Large intestine (tissue), 3 donors: ENCODE results near the gene FAM184A. TPM values are rescaled to one million over a fixed set of nuclear protein-coding genes. Genes with fewer than 3 reads are reported as not detected.
A peak's percentile ranks its signal among the peaks of the same experiment; 100 is the strongest.

Source experiments
- DNase-seq, 2 donors: peaks; one replicate each; pipeline versions ENCODE4 v3.0.0 to v3.0.0-alpha.2; 2013
- H3K27ac ChIP-seq: one replicate; pipeline ENCODE4 v1.5.1; 2013; ENCODE audit warnings: low read length
- H3K27me3 ChIP-seq: 2 replicates; pipeline ENCODE4 v1.6.1; 2013; ENCODE audit warnings: low read length; ENCODE audit not compliant: control insufficient read depth, insufficient read depth
- H3K36me3 ChIP-seq: 2 replicates; pipeline ENCODE4 v1.6.1; 2013; ENCODE audit warnings: low read length; ENCODE audit not compliant: control insufficient read depth, insufficient read depth
- H3K4me1 ChIP-seq: one replicate; pipeline ENCODE4 v1.6.1; 2013; ENCODE audit warnings: low read length; ENCODE audit not compliant: control insufficient read depth, insufficient read depth
- H3K4me3 ChIP-seq: one replicate; pipeline ENCODE4 v1.5.1; 2013; ENCODE audit warnings: low read length
- H3K9me3 ChIP-seq: one replicate; pipeline ENCODE4 v1.6.1; 2013; ENCODE audit warnings: mild to moderate bottlenecking, low read depth, low read length, moderate library complexity; ENCODE audit not compliant: control insufficient read depth
- WGBS: methylation state at CpG from one replicate; pipeline ENCODE4 v1.1.5; 2013; ENCODE audit warnings: low lambda C conversion rate; ENCODE audit not compliant: insufficient coverage; 5-methylcytosine and 5-hydroxymethylcytosine counted together
- polyA plus RNA-seq: library from polyadenylated mRNA; unstranded; fragments of 120-200 nt; gene quantifications from one replicate; pipeline ENCODE4 v1.2.1, GENCODE V29; 2013

Gene FAM184A
- polyA plus RNA-seq, 1 donor: 13.8 TPM

GRCh38 chr6:119075200-119075981 lies 3.1 kb downstream of the FAM184A start:
- DNase-seq: no peak
- H3K27me3 ChIP-seq: peaks cover 4% of the 10 kb centered on the region
- 100% methylated on average over 1 of the region's 2 CpGs for WGBS
- H3K27ac ChIP-seq: no peak overlapping the region
- no peak overlapping the region for H3K4me3 ChIP-seq
- peaks cover 5% of the 10 kb centered on the region for H3K4me1 ChIP-seq
- H3K9me3 ChIP-seq: peaks cover 3% of the 10 kb centered on the region
- no peaks in the 10 kb centered on the region for H3K36me3 ChIP-seq

DNA sequence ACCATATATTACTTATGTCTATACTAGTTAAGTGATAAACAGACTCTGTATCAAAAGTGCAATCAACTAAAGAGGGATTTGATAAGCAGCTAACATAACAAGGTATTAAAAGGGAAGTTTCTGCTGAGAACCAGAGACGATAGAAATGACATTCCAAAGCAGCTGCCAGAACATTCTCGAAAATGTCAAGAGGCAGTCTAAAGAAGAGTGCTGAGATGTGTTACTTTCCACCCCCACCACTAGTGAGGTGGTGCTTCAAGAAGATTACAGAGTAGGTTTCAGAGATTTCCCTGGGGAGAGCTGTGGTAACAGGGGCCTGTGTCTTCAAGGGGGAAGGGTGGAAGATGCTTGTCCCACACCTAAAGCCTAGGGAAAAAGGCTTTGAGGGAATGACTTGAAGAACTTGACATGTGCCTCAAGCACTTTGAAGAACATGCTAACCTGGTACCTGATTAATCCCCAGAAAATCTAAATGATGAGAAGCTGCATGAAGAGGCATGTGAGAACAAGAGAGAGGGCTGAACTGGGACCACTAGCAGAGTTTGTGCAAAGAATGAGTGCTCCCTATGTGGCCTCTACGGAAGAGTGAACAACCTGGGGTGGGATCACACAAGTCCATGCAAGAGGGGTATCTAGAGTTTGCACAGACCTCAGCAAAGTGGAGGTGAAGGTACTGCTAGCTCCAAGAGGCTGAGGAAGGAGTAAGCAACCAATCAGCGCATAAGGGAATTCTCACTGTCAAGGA lies 5.0 kb downstream of the FAM184A start:
- H3K4me3 ChIP-seq: no peak overlapping the region
- DNase-seq: no peak
- H3K36me3 ChIP-seq: no peaks in the 10 kb centered on the region
- H3K27me3 ChIP-seq: peaks cover 4% of the 10 kb centered on the region
- peaks cover 5% of the 10 kb centered on the region for H3K4me1 ChIP-seq
- H3K9me3 ChIP-seq: peaks cover 3% of the 10 kb centered on the region
- WGBS: no CpG with 5 or more reads among the region's 4 CpGs
- H3K27ac ChIP-seq: no peak overlapping the region

- Histone ChIP-seq H3K27ac (peak overlapping the region; percentile 70), H3K4me1 (peaks cover 10% of the 10 kb centered on the region), H3K27me3 (no peaks in the 10 kb centered on the region), H3K4me3 (no peak overlapping the region), H3K9me3 (no peaks in the 10 kb centered on the region), H3K36me3 (no peaks in the 10 kb centered on the region)
- no CpG with 5 or more reads among the region's 2 CpGs for WGBS
- DNase-seq: peak; percentile 69 to 87
These were observed 6.9 kb downstream of the FAM184A start for GRCh38 chr6:119071576-119071975.

GRCh38 chr6:119067091-119067490 lies 11.4 kb downstream of the FAM184A start:
- peak in 1 of 2 donors; percentile 50 for DNase-seq
- H3K27ac ChIP-seq: peak overlapping the region; percentile 3
- no peaks in the 10 kb centered on the region for H3K9me3 ChIP-seq
- H3K27me3 ChIP-seq: no peaks in the 10 kb centered on the region
- peaks cover 10% of the 10 kb centered on the region for H3K4me1 ChIP-seq
- no peak overlapping the region for H3K4me3 ChIP-seq
- H3K36me3 ChIP-seq: no peaks in the 10 kb centered on the region

GRCh38 chr6:119066517-119066916 lies 11.9 kb downstream of the FAM184A start:
- Histone ChIP-seq H3K9me3 (no peaks in the 10 kb centered on the region), H3K4me3 (no peak overlapping the region), H3K27me3 (no peaks in the 10 kb centered on the region), H3K4me1 (peaks cover 8% of the 10 kb centered on the region), H3K27ac (no peak overlapping the region), H3K36me3 (no peaks in the 10 kb centered on the region)
- peak in 1 of 2 donors; percentile 23 for DNase-seq
- WGBS: no CpG with 5 or more reads among the region's 1 CpG

DNA sequence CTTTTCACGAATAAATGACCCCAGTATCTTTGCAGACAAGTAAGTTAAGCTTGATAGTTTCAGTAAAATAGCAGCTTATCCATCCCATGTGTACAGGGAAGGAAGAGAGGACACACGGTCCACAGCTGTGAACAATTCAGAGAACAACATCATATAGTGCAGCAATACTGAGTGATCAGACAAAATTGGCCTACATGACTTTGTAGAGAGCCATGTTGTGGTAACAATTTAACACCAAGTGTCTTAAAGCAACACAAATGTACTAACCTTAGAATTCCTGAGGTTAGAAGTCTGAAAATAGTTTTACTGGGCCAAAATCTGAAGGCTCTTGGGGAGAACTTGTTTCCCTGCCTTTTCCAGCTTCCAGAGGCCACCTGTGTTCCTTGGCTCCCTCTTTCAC lies 12.5 kb downstream of the FAM184A start:
- Histone ChIP-seq H3K4me1 (peaks cover 8% of the 10 kb centered on the region), H3K4me3 (no peak overlapping the region), H3K27ac (no peak overlapping the region), H3K9me3 (no peaks in the 10 kb centered on the region), H3K27me3 (no peaks in the 10 kb centered on the region), H3K36me3 (no peaks in the 10 kb centered on the region)
- DNase-seq: no peak
- WGBS: 80% methylated on average over 1 of the region's 2 CpGs

DNA sequence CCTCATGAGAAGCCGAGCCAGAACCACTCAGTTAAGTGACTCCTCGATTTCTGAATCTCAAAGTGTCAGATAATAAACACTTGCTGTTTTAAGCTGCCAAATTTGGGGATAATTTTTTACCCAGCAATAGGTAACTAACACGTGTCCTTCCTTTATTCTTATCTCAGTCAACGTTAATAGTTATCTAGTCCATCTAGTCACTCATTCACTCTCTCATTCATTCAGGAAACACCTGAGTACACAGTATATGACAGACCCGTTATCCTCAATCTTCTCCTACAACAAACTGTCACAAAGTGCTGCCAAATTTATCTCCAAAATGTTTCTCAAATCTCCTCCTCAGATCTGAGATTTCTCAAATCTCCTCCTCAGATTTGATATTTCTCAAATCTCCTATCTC lies 13.1 kb downstream of the FAM184A start:
- H3K9me3 ChIP-seq: no peaks in the 10 kb centered on the region
- H3K36me3 ChIP-seq: no peaks in the 10 kb centered on the region
- DNase-seq: no peak
- H3K27me3 ChIP-seq: no peaks in the 10 kb centered on the region
- H3K4me3 ChIP-seq: no peak overlapping the region
- WGBS: 40% methylated on average over 3 of the region's 5 CpGs
- H3K4me1 ChIP-seq: peaks cover 8% of the 10 kb centered on the region
- no peak overlapping the region for H3K27ac ChIP-seq

DNA sequence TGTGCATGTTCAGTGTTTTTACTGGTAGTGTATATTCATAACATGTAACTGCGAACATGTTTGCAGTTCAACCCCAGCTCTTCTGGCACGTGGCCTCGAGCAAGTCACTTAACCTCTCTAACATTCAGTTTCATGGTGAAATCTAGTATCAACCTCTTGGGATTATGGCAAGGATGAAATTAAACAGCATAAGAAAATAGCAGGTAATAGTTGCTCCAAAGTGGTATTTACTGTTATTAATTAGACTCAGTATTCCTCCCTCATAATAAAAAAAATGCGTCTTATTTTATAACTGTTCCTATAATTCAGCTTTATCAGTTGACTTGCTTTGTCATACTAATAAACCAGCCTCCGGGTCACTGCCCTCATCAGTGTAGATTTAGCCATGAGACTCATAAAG lies 15.0 kb downstream of the FAM184A start:
- 80% methylated on average over 2 of the region's 5 CpGs for WGBS

DNA sequence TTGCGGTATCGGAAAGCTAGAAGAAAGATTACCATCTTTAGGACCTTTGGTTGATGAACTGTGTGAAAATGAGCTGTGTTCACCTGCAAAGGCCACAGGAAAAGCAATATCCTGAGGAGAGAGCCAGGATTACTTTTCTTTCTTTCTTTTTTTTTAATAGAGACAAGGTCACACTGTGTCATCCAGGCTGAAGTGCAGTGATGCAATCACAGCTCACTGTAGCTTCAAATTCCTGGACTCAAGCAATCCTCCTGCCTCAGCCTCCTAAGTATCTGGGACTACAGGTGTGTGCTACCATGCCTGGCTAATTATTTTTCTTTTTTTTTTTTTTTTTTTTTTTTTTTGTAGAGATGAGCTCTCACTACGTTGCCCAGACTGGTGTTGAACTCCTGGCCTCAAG lies 17.2 kb downstream of the FAM184A start:
- DNase-seq: peak; percentile 8 to 32
- H3K36me3 ChIP-seq: no peaks in the 10 kb centered on the region
- H3K4me1 ChIP-seq: no peaks in the 10 kb centered on the region
- 100% methylated on average over 2 of the region's 3 CpGs for WGBS
- H3K4me3 ChIP-seq: no peak overlapping the region
- H3K27ac ChIP-seq: peak overlapping the region; percentile 48
- H3K27me3 ChIP-seq: no peaks in the 10 kb centered on the region
- no peaks in the 10 kb centered on the region for H3K9me3 ChIP-seq

More for the DNA sequence above, 15.0 kb downstream of the FAM184A start:
- Histone ChIP-seq H3K27me3 (no peaks in the 10 kb centered on the region), H3K9me3 (no peaks in the 10 kb centered on the region), H3K27ac (peak overlapping the region; percentile 37), H3K4me3 (no peak overlapping the region), H3K36me3 (no peaks in the 10 kb centered on the region), H3K4me1 (peaks cover 8% of the 10 kb centered on the region)
- peak; percentile 25 to 65 for DNase-seq

DNA sequence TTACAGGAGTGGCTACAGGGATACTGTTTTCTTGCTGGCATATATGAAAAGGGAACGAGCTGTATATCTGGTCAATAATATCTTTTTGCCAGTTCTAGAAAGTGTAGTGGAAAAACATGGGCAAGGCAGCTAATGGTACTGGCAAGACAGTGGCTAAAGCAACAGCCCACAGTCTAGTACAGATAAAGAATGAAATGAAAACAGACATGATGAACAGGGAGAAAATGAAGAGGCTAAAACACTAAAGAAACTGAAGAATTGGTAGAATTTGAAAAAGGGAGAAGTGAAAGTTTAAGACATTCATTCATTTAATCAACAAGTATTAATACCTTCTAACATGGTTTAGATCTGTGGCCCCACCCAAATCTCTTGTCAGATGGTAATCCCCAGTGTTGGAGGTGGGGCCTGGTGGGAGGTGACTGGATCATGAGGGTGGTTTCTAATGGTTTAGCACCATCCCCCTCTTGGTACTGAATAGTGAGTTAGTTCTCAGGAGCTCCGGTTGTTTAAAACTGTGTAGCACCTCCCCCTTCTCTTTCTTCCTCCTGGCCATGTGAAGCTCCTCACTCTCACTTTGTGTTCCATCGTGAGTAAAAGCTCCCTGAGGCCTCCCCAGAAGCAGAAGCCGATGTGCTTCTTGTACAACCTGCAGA lies 18.1 kb downstream of the FAM184A start:
- H3K27me3 ChIP-seq: no peaks in the 10 kb centered on the region
- DNase-seq: no peak
- H3K9me3 ChIP-seq: no peaks in the 10 kb centered on the region
- 80% methylated on average over 1 of the region's 4 CpGs for WGBS
- H3K4me1 ChIP-seq: no peaks in the 10 kb centered on the region
- no peak overlapping the region for H3K4me3 ChIP-seq
- H3K27ac ChIP-seq: peak overlapping the region; percentile 48
- H3K36me3 ChIP-seq: no peaks in the 10 kb centered on the region
